ENCODE data around the gene SND1.
"Not testable (repeated sequence)": the region's sequence is repeated elsewhere in the genome, so short reads cannot be mapped to it uniquely, and the experiment has no call there.

SND1 gene

DNA sequence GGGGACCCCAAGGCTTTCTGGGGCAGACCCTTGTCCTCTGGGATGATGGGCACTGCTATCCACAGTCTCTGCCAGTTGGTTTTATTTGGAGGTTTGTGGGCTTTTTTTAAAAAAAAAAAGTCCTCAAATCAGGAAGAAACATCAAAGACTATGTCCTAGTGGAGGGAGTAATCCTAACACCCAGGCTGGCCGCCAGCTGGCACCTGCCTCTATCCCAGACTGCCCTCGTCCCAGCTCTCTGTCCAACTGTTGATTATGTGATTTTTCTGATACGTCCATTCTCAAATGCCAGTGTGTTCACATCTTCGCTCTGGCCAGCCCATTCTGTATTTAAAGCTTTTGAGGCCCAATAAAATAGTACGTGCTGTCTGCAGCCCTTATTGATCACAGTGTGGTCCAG is 440.2 kb downstream of the SND1 start:
- DNase-seq, result no peak

DNA sequence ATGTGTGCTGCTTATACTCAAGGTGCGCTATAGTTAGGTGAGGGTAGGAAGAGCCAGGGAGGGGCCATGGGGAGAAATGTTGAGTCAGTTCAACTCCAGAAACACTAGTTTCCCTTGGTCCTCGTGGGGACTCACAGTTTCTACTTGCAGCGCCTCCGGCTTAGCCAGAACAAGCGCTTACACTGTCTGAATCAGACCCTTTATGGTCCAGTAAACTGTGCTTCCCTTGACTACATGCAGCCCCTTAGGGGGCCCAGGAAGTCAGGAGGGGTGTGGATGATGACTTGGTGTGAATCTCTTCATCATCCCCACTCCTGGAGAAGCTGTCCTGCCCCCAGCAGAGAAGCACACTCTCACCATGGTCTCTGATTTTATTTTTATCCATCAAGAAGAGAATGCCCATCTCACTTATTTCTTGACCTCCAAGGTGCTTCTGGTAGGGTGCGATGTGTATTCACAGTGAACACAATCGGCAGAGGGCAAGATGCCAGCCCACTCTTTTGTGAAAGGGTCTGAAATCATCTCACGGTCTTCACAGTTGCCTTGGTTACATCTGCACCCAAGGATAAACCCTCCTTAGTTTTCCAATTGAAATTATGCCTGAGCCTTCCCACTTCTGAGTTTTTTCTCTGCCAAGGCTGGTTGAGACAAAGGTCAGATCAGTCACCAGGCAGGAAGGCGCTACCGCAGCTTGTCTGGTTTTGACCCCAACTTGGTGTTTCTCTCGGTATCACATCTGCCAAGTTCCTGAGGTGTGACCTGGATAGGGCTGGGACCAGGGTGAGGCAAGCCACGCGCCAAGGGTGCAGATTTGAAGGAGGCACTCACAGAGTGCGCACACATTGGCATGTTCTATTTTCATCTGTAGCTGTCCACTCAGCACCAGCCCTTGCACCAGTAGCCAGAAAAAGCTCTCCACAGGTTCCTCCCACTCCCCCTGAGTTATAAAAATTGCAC is 441.9 kb downstream of the SND1 start:
- DNase-seq, result no peak

DNA sequence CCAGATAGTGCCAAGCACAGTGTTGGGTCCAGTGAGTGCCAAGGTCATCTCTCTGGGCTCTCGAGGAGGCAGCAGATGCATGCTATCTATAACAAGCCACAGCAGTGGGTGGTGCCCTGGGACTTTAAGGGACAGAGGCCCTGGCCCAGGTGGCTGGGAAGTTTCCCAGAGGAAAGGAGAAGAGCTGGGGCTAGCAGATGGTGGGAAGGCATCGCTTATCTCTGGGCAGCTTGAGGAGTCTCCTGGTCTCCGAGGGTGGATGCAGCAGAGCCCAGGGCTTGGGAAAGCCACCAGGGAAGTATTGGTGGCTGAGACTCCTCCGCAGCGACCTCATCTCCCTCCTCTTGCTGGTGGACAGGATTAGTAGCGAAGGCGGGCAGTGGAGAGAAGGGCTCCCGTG is 442.7 kb downstream of the SND1 start:
- no peak for DNase-seq

DNA sequence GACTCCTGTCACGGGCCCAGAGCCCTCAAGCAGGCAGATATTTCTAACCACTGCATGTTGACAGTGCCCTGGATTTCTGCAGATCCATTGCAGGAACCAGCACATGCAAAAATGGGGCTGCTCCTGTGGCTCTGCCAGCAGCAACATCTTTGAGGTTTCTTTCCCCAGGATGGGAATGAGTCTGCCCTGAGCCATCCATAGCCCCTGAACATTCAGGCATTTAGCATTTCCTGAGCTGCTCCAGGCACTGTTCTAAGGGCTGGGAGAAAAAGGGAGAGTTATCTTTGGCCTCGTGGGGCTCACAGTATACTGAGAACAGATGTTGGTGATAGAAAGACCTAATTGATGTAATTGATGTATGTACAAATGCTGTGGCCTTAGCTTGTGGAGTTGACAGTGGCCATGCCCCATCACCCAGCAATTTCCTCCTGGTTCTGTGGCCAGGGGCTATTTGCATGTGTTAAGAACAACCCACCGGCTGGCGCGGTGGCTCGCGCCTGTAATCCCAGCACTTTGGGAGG is 445.3 kb downstream of the SND1 start:
- no peak for DNase-seq

DNA sequence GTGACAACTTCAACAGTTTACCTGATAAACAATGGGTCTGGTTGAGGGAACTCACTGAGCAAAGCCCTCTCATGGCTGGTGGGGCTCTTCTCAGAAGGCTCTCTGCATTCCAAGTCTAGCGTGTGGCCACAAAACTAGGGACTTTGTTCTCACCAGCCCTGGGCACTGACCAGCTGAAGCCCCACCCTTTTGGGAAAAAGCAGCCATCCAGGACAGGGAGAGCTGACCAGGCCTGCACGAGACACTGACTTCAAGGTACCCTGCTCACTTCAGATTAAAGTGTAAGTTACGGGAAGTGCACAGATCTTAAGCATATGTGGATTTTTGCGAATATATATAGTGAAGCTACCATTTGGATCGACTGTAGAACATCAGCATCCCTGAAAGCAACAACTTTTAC is 446.6 kb downstream of the SND1 start:
- no peak for DNase-seq

DNA sequence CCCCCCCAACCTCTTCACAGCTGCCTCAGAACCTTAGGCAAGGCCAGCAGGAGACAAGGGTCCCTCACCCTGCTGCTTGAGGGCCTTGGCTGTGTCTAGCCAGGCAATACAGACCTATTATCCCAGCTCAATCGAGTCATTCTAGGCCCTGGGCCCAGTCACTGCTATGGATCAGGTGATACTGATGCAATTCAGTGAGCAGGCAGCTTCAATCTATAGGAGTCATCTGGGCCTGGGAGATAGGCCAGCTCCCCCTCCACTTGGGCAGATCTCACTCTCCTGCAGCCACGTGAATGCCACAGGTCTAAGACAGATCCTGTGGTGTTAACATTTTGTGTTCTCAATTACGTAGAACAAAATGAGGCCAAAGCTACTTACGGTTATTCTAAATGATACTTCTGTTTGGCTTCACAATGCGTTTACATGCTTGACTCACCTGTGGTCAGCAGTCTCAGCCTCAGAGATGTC is 447.2 kb downstream of the SND1 start:
- no peak for DNase-seq

DNA sequence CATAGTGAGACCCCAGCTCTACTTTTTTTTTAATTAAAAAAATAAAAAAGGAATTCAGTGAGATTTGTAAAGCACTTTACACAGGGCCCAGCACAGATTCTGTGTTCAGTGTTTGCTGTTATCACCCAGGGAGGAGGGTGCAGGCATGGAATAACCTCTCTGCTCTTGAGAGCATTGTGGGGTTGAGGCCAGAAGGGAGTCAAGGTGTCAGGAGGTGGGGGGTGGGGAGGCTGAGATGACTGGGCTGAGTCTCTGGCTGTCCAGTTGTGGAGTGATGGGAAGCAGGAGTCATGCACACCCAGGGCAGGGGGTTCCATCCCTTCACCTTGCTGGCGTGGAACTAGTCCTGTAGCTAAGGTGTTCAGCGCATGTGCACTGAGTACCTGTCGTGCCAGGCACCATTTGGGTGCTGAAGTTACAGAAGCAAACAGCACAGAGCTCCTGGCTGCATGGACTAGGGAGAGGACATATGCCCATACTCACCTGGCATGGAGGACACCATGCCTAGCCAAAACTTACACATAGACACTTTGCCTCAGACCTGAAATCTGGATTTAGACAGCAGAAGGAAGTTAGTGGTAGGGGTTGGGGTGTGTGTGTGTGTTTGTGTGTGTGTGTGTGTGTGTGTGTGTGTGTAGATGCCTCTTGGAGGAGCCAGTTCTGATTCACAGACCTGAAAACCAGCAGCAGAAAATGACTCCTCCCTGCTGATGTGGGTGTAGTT is 448.4 kb downstream of the SND1 start:
- DNase-seq, result no peak

DNA sequence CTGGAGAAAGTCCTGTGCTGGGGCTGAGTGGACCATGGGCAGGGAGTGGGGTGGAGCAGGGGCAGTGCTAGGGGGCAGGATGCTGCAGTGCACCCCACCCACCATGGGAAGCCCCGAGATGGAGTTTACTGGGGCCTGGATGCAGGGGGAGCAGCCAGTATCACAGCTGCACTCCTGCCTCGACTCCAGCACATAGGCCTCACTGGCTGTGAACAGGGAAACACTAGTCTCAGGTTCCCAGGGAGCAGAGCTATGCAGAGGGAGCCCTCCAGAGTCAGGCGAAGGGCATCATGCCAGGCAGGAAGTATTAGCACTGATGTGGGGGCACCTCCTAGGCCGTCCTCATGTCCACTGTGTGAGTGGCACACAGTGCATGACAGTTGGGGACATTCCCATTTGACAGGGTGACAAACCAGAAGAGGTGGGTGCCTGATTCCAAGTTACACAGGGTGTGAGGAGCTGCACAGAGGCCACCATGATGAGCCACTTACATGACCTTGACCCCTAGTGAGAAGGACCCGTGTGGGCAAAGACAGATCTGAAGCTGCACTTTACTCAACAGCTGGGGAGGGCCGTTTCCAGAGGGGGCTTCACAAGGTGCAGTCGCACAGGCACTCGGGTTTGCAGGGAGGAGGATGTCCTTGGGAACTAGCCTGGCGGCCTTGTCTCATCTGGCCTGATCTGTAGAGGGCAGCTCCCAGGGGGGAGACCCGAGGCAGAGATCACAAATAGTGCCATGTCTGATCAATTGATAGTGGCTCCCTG is 449.1 kb downstream of the SND1 start:
- no peak for DNase-seq

DNA sequence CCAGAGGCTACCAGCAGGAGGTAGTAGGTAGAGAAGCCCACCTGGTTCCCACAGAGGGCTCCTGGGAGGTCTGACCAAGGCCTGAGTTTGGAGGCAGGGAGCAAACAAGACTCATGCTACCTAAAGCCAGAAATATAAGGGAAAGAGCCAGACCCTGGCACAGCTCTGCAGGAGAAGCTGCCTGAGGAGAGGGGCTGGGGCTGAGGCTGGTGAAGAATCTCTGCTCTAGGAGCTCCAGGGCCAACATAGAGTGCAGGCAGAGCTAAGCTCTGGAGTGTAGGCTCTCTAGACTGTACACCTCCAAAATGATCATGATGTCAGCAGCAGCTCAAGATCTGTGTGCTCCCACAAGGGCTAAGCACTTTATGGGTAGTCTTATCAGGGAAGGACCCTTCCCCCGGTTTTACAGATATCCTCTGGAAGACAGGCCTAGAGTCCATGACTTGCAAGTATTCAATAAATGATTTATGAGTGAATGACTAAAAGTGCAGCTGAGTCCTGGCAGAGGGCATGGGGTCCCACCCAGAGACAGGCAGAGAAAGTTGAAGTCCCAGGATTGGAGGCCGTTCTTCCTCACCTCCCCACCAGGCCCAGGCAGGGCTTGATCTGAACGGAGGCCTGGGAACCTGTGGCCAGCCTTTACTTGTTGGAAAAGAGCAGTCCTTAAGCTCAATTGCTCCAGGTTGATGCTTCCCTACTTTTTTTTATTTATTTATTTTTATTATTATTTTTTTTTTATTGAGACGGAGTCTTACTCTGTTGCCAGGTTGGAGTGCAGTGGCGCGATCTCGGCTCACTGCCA is 450.7 kb downstream of the SND1 start:
- DNase-seq, result no peak

DNA sequence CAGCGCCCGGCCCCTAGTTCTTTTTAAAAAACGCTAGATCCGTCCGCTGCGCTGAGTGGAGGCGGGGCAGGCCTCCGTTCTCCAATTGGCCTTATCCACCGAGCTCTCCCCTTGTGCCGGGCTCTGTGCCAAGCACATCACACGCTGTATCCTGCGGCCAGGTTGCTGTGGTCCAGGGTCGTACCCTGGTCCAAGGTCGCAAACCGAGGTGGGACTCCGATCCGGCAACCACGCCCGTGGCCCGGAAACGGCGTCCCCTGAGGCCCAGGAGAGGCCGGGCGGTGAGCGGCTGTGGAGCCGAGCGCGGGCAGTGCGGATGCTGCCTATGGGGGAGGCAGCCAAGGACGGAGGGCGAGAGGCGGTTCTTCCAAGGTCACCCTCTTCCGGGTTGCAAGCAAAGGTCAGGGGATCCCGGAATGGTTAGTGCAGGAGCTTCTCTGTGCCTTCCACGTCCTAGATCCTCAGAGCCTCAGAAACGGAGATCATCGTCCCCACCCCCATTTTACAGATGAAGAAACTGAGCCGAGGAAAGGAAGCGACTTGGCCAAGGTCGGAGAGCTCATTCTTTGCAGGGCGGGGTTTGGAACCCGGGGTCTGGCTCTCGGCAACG is 451.6 kb downstream of the SND1 start:
- peak; percentile 49 for DNase-seq

DNA sequence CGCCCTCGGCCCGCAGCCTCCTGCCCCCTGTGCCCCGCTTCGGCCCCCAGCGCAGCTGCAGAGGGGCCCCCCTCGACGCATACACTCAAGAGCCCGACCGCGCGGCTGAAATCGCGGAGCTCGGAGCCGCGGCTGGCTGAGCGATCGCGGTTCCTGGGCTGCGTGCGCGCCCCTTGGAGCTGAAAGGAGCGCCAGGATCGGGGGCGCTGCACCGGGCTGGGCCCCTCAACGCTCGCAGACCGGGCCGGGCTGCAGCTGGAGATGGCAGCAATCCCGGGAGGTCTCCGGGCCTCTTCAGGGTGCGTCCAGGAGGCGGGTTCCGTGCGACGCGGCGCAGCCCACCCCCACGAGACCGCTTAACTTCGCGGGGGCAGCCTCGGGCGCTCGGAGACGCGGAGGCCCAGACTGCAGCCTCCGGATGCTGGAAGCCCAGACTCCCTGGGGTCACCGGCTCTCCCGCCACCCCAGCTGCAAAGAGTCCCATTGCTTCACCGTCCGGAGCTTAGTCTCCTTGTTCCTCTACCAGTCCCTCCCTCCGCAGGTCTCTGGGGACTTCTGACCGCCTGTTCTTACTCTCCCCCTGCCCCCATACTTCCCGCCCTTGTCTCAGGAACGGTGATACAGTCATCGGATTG is 452.2 kb downstream of the SND1 start:
- DNase-seq, result peak; percentile 32

DNA sequence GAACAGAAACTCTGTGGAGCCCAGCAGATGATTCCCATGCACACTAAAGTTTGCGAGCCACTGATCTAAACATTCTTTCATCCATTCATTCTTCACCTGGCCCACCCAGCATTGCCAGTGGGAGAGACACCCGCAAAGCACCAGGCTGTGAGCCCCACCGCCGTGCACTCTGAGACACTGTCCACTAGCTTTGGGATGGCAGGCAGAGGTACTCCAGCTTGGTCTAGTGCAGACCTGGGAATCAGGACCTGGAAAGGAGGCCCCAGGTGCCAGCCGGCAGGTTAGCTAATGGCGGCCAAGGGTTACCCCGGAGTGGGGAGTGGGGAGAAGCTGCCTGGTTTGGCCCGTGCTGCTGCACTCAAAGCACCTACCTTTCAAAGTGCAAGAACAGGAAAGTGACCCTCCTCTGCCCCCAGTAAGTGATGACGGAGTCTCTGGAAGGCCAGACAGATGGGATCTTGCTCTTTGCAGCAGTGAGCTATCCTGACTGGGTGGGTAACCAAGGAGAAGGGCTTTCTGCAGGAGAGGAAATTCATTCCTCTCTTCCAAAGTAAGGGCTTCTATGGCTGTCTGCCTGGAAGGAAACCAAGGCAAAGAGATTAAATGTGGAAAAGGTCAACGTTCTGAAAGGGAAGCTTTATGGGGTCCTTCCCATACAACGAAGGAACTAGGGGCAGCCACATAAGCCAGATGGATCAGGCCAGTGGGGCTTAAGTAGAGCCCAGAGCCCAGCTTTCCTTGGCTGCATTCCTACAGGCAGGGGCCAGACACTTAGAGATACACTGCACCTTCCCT is 453.4 kb downstream of the SND1 start:
- no peak for DNase-seq

DNA sequence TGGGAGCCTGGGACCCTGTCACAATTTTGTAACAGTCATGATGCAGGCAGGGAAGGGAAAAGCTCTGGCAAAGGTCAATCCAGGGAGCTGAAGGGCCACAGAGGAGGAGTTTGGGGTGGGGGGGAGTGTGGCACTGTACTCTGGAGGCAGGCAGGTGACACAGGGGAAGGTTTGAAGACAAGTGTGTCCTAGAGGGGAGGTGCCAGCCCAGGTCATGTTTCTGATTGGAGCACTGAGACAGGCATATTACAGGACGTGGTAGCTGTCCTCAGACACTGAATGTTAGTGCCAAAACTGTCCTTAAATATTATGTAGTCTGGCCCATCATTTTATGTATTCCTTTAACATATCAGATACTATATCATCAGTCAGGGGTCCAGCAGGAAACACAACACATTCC is 454.8 kb downstream of the SND1 start:
- DNase-seq, result no peak

DNA sequence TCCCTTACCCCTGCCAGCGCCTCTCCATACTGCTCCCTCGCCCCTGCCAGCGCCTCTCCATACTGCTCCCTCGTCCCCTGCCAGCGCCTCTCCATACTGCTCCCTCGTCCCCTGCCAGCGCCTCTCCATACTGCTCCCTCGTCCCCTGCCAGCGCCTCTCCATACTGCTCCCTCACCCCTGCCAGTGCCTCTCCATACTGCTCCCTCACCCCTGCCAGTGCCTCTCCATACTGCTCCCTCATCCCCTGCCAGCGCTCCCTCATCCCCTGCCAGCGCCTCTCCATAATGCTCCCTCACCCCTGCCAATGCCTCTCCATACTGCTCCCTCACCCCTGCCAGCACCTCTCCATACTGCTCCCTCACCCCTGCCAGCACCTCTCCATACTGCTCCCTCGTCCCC is 455.5 kb downstream of the SND1 start:
- not testable (repeated sequence) for DNase-seq

DNA sequence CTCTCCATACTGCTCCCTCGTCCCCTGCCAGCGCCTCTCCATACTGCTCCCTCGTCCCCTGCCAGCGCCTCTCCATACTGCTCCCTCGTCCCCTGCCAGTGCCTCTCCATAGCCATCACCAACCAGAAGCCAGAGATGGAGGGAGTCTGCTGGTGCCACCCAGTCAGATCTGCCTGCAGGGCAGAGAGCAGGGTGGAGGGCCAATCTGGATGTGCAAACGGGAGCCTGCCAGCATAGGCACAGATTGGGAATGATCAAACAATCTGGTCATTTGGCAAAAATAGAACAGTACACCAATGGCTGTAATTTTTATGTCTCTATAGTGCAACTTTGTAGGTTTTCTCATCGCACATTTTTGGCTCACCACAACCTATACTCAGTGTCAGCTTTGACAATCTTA is 456.1 kb downstream of the SND1 start:
- no peak for DNase-seq

DNA sequence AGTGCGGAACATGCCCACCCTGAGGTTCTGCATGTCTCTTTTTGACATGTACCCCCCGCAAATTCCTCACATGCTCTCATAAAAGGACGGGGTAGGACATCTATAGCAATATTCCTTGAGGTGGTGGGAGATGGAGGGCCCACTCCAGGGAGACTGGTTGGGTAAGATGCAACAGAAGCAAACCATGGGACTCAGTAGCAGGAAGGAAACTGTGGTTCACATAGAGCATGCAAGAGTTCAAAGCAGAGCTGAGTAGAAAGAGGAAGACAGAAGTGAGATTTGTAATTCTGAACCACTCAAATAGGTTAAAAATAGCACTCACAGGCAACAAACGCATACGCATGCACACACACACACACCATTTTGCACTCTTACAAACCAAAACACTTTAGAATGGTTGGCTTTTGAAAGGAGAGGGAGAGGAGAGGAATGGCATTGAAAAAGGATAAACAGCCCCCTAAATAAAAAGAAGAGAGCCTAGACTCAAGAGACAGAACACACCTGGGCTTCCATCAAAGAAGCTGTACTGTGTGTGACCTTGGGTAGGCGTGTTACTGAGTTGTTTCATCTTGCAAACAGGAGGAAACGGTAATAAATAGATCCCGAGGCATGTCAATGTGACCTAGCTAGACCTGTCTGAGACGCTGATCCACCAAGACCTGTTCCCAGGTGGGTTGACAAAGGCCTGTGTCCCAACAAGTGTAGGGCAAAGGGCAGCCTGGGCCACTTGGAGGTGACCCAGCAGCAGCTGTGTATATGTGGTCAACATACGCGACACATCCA is 456.8 kb downstream of the SND1 start:
- DNase-seq, result no peak

DNA sequence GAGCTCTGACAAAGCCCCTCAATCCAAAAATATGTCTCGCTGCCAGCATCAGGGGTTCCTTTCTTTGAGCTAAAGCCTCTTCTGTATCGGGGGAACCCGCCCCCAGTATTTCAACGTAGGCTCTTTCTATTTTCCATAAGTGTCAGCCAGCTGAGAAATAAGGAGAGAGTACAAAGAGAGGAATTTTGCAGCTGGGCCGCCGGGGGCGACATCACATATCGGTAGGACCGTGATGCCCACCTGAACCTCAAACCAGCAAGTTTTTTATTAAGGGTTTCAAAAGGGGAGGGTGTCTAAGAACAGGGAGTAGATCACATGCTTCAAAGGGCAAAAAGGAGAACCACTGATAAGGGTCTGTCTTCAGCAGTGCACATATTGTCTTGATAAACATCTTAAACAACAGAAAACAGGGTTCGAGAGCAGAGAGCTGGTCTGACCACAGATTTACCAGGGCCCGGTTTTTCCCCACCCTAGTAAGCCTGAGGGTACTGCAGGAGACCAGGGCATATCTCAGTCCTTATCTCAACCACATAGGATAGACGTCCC is 457.5 kb downstream of the SND1 start:
- not testable (repeated sequence) for DNase-seq

DNA sequence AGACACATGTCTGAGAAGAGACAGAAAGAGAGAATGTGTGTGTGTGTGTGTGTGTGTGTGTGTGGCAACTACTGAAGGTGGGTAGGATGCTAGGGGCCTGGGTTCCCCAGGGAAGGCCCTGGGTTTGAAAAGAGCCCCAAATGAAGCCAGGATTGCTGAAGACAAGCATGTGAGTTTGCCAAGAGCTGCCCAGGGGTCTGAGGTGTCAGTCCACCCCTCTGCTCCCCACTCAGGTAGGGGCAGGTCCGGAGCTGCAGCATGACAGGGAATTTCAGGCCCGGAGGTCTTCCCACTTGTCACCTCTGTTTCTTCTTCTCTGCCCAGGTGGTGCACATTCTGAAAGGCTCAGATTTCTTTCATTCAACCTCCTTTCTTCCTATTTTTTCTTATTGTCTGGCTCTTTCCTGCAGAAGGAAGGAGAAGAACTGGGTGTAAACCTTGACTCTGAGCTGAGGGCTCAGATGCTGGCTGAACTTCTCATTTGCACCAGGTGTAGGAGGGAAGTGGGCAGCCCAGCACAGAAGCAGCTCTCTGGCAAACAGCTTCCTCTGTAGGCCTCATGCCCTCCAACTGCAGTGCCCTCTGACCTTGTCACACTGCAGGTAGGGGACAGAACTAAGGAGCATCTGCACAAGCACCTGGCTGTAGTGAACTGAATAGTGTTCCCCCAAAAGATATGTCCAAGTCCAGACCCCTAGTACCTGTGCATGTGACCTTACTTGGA is 458.8 kb downstream of the SND1 start:
- DNase-seq, result no peak
